GF-D8 (cell line): ENCODE measurements around the gene SBF1.

Experiments used
- DNase-seq: peaks from one replicate; lab custom pipeline; 2025; lab: John Stamatoyannopoulos, UW

The SBF1 gene

GRCh38 chr22:50483977-50484853 lies 9.4 kb upstream of the SBF1 start:
- no peak for DNase-seq

- DNase-seq, result no peak
Observed at GRCh38 chr22:50483556-50483955, 8.7 kb upstream of the SBF1 start.

- DNase-seq, result no peak
Observed at GRCh38 chr22:50483106-50483505, 8.3 kb upstream of the SBF1 start.

- DNase-seq, result no peak
Observed at GRCh38 chr22:50482107-50483074, 7.6 kb upstream of the SBF1 start.

DNA sequence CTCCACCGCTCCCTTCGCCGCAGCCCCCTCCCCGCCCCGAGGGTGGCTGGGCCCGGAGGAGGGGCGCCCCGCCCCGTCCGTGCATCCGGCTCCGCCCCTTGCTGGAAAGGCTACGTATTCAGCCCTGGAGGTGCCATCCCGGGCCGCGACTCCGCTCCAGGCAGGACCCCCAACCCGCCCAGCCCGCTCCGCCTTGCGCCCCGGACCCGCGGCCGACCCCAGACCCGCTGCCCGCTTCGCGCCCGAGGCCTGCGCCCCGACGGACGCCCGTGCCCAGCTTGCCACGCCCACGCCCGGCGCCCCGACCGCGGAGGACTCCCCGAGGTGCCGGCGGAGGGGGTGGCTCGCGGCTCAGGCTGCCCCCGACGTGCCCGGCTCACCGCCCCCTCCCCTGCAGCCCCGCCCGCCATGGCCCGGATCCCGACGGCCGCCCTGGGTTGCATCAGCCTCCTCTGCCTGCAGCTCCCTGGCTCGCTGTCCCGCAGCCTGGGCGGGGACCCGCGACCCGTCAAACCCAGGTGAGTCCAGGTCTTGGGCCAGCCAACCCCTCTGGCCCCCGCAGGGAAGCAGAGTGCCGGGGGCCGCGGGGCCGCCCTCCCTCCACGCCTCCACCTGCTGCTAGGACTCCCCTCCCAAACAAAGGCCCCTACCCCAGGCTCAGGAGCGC lies 6.7 kb upstream of the SBF1 start, which contains the start of gene ADM2:
ADM2 (plus strand) TSS at position 104 of the 667 bp plus-strand sequence; CDS start at position 409, 305 bp downstream.
- no peak for DNase-seq

DNA sequence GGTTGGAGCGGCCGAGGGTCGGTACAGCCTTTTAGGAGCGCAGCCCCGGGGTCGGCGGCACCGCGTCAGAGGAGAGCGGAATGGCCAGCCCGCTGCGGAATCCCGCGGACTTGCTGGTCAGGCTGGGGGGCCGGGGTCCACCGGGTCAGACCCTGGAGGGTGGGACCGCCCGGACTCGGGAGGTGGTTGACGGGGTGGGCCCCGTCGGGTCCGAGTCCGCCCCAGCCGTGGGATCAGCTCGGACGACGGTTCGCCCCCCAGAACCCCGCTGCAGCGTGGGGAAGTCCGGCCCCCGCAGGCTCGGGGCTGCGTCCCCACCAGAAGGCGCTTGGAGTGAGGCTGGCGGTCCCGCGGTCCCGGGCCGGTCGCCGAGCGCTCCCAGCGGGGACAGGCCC lies 6.2 kb upstream of the SBF1 start:
- no peak for DNase-seq

- no peak for DNase-seq
Observed at GRCh38 chr22:50479721-50480120, 4.9 kb upstream of the SBF1 start.

GRCh38 chr22:50477923-50478322 lies 3.1 kb upstream of the SBF1 start:
- no peak for DNase-seq

DNA sequence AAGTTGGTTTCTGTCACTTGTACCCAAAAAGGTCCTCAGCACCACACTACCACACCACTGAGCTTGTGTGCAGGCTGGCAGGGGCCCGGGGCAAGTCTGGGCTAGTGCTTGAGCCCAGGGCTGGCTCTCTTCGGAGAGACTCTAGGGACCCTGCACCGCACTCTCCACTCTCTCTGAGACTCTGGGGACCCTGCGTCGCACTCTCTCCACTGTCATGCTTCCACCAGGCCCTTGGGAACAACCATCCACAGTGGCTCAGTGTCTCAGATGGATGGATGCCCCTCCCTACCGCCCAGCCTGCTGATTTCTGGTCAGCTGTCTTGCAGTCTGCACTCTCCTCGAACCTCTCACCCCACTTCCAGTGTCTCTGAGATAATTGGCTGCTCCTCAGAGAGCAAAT lies 2.0 kb upstream of the SBF1 start:
- no peak for DNase-seq

DNA sequence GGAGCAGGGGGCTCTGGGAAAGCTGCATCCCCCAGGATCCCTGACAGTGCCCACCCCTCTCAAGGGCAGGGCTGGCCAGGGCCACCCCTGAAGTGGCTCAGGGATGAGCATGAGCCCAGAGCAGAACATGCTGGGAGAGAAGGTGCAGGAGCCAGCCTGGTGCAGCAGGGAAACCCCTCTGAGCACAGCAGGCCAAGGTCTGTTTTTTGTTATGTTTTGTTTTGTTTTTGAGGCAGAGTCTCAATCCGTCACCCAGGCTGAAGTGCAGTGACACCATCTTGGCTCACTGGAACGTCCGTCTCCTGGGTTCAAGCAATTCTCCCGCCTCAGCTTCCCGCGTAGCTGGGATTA lies 792 bp upstream of the SBF1 start:
- DNase-seq, result no peak

GRCh38 chr22:50473855-50474671 lies 772 bp downstream of the SBF1 start:
- no peak for DNase-seq

DNA sequence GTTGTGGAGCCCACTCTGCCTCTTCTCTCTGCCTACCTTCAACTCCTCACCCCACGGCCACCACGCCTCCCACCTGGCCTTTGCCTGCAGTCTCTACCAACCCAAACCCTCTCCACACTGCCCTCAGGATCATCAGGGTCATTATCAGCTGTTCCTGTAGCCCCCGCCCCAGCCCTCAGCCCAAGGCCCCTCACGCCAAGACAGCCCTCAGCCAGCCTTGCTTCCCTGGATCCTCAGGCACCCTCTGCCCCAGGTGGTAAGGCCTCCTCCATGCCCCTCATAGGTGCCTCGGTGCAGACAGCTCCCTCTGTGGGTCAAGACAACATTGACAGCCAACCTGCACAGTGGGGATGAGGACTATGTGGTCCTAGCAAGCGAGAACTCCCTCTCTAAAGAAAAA lies 1.7 kb downstream of the SBF1 start:
- no peak for DNase-seq

DNA sequence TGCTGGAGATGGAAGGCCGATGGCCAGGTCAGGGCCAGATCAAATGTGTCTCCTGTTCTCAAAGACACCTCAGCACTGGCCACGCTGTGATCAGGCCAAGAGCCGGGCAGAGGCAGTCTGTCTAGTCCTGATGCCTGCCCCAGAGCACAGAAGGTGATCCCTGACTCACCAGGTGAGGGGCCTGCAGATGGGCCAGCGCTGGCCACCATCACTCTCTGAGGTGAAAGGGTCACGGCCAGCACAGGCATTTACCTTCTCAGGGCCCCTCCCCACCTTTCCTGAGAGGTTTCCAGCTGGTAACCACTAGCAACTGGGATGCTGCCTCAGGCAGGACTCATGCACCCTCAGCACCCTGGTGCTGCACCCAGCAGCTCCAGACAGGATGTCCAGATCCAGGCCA lies 2.9 kb downstream of the SBF1 start:
- DNase-seq, result no peak

DNA sequence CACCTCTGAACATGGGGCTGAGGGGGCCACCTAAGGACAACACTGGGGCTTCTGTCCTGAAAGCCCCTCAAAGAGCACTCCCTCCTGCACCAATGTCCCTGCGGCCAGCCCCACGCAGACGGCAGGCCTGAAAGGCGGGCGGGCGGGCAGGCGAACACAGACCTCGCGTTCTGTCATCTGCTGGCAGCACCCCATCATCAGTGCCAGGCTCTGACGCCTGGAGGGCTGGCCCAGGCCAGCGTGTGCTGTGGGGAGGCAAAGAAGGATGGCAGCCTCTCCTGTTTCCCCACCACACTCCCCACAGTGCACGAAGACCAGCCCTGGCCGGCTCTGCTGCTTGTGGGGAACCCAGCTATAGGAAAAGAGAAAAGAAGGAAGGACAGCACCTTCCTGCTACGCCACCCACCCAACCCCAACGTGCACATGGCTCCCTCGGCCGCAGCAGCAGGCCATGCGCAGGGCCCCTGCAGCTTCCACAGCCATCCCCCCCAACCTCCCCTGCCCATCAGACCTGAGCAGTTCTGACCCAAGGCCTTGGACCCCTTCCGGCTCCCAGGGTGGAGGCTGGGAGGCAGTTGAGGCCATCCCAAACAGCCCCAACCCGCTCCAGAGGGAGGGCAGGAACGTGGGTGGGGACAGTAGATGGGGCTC lies 3.5 kb downstream of the SBF1 start:
- DNase-seq, result no peak

- no peak for DNase-seq
Observed at GRCh38 chr22:50470491-50470890, 4.3 kb downstream of the SBF1 start.

- DNase-seq, result peak; percentile 93
Observed at GRCh38 chr22:50469377-50470305, 5.2 kb downstream of the SBF1 start.

GRCh38 chr22:50468626-50469025 lies 6.2 kb downstream of the SBF1 start:
- no peak for DNase-seq

DNA sequence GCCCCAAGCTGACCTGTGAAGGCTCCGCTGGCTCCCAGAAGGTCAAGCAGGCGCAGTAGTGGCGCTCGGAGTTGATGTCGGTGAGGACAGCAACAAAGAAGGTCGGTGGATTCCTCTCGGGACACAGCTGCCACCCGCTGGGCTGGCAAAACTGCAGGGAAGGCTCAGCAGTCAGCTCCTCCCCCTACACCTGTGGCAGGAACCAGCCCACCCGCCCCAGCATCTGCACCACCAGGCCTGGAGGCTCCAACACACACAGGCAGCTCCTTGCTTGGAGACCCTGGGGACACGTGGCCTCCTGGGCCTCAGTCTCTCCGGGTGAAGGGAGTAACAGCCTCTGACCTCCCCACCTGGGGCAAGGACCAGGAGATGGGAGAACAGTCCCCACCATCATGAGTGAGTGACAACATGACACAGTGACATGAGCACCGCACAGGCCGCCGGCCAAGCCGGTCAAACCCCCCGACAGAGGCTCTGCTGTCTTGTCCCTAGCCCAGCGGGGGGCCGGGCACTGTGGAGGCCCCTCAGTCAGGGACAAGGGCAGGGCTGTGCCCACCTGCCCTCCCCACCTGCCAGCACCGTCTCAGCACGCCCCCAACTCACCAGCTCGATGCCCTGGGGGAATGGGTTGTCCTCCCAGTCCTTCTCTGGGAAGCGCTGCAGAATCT lies 6.9 kb downstream of the SBF1 start:
- no peak for DNase-seq

DNA sequence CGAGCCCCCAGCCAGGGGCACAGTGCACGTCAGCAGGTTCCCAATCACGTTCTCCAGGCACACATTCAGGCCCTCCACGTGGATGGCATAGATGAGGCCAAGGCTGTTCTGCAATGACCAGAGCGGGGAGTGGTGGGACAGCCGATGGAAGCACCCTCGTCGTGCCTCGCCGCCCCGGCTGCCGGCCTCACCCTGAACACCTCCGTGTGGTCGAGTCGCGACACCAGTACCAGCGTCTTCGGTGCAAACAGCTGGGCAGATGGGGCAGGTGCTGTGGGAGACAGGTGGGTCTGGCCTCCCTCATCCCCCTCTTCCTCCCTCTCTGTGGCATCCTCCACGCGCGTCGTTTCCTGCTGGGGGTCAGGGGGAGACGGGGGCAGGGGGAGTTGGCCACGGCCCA lies 7.5 kb downstream of the SBF1 start:
- no peak for DNase-seq
